Measurements from ENCODE around the gene RFX2.
"Not testable (repeated sequence)": the region's sequence is repeated elsewhere in the genome, so short reads cannot be mapped to it uniquely, and the experiment has no call there.

The RFX2 gene

GRCh38 chr19:6074709-6075403, 35.4 kb downstream of the RFX2 start:
- no peak for DNase-seq (ENCODE audit: low read depth in 2 of 2)

GRCh38 chr19:6073858-6074708, 36.2 kb downstream of the RFX2 start:
- DNase-seq (ENCODE audit: low read depth in 2 of 2), result no peak

DNA sequence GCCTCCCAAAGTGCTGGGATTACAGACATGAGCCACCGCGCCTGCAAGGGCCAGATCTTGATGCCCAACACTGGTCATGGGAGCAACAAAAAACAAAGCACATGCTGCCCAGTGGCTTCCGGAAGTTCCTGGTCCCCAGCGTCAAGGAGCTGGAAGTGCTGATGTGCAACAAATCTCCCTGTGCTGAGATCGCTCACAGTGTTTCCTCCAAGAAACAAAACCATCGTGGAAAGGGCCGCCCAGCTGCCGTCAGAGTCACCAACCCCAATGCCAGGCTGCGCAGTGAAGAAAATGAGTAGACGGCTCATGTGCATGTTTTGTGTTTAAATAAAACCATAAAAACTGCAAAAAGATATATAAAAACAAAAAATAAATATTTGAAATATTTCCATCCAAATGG, 37.1 kb downstream of the RFX2 start:
- DNase-seq (ENCODE audit: low read depth in 2 of 2), result not testable (repeated sequence)

DNA sequence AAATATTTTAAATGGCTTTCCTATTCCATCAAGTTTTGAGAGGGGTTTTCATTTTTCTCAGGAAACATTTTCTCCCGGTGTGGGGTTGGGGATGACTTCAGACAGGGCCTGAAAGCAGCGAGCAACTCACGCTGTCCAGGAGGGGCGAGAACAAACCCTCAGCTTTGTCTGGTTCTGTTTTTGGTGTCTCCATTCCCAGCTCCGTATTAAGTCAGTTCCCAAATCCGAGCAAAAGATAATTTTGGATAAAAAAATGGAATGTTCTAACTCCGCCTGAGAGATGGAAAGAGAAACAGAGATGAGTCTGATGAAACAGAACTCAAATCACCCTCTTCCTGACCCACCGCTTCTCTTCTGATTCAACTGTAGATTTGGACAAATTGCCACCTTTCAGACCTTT, 38.4 kb downstream of the RFX2 start:
- no peak for DNase-seq (ENCODE audit: low read depth in 2 of 2)

DNA sequence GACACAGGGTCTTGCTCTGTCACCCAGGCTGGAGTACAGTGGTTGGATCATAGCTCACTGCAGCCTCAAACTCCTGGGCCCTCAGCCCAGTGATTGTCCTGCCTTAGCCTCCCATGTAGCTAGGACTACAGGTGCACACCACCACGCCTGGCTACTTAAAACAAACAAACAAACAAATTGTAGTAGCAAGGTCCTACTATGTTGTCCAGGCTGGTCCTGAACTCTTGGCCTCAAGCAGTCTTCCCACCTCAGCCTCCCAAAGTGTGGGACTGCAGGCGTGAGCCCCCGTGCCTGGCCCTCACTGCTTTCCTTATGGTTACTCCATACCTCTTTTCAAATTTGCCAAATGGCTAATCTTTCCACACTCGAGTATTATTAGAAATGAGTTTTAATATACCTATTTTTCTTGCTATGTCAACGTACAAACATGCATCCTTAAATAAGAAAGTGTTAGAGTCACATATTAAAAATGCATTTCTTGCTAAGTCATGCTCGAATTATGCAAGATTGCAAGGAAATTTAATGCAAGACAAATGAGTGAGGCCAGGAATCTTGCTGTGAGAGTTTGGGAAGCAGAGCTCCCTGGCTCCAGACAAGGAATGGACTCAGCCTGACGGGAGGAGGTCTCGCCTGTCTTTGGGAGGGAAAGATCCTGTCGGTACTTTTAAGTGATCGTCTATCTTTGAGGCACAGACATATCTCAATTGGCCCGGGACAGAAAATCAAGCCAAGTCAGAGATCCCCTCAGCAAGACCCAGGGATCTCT, 39.4 kb downstream of the RFX2 start:
- DNase-seq (ENCODE audit: low read depth in 2 of 2), result peak; percentile 89 to 91

DNA sequence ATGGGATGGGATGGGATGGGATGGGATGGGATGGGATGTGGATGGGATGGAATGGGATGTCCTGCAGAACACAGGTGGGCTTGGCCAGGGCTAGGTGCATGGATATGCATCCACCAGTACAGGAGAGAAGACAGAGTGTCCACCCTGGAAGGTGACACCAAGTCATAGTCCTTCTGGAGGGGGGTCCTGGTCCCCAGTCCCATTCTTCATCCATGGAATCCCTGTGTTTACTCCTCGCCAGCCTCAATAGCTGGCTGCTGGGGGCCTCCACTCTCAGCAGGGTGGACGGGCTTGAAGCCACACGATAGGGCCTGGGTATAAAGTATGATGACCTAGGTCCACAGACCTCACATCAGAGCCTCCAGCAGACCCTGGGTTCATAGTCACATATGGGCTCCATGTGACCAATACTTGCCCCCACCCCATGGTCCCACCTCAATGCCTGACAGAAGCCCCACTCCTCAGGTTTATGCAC, 40.1 kb downstream of the RFX2 start:
- DNase-seq (ENCODE audit: low read depth in 2 of 2), result no peak

DNA sequence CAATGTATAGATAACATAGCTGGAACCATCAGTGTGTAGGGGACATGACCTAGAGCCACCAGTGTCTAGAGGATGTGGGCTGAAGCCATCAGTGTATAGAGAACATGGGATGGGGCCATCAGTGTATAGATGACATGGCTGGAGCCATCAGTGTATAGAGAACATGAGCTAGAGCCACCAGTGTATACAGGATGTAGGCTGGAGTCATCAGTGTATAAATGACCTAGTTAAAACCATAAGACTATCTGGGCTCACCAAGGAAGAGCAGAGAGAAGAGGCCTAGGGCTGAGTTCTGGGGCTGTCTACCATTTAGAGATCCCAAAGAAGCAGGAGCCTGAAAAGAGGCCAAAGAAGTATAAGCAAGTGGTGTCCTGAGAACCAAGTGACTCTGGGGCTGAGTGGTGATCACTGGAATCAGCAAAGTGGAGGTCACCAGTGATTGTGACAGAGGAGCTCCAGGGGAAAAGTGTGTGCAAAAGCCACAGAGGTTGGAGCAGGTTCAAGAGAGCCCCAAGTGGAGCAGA, 41.0 kb downstream of the RFX2 start:
- DNase-seq (ENCODE audit: low read depth in 2 of 2), result no peak

DNA sequence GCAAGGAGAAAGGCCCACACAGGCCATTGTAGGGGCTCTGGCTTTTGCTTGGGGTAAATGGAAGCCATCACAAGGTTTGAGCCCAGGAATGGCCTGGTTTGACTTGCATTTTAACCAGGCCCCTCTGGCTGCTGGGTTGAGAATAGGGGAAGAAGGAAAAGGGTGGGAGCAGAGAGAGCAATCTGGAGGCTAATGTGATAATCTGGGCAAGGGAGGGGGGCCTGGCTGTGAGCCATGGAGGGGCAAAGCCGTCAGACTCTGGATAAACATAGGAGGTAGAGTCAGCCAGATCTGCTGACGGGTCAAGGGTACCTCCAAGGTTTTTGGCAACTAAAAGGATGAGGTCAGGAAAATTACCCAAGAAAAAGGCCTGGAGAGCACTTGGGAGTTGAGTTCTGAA, 41.6 kb downstream of the RFX2 start:
- DNase-seq (ENCODE audit: low read depth in 2 of 2), result no peak

DNA sequence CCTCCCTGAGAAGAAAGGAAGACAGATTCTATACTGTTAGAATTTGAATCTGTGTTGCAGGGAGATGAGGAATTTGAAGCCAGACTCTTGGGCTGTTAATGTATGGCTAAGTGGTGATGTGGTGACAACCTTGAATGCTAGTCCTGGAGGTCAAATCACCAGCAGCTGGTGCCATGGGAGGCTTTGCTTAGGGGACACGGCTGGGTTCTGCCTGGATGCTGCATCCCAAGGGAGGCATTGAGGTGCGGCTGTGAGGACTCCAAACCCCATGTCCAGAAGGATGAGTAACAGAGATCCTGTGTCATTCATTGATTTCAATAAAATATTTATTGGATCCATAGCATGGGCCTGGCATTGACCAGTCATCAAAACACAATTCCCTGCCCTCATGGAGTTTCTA, 42.3 kb downstream of the RFX2 start:
- DNase-seq (ENCODE audit: low read depth in 2 of 2), result no peak

GRCh38 chr19:6066661-6067646, 43.3 kb downstream of the RFX2 start:
- peak; percentile 77 to 84 for DNase-seq (ENCODE audit: low read depth in 2 of 2)

- no peak for DNase-seq (ENCODE audit: low read depth in 2 of 2)
Measured at GRCh38 chr19:6065685-6066374, 44.5 kb downstream of the RFX2 start.

DNA sequence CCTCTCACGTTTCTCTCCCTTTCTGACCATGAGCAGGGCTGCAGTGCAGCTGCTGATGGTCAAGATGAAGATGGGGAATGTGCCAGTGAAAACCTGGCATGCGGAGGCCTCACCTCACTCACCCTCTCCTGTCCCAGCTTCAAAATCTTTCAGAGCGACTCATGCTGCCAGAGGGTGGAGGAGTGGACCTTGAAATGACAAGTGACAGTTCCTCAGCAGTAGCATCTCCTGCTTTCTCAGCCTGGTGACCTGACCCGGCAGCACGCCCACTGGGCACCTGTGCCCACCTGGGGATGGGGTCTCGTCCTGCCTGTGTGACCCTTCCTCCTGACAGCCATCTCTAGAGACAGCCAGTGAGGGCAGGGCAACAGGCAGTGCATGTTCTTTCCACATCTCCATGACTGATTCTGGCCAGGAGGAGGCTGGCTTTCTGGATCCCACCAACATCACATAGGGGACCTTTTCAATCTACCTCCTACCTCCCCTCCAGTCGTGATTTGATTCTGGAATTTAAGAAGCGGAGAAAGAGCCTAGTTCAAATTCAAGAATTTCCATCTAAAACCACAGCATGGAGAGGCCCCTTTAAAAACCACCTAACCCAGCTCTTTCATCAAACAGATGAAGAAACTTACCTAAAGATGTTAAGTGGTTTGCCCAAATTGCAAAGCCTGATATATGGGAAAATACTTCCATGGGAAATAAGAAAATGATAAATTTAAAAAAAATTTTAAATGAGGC, 45.8 kb downstream of the RFX2 start:
- no peak for DNase-seq (ENCODE audit: low read depth in 2 of 2)

DNA sequence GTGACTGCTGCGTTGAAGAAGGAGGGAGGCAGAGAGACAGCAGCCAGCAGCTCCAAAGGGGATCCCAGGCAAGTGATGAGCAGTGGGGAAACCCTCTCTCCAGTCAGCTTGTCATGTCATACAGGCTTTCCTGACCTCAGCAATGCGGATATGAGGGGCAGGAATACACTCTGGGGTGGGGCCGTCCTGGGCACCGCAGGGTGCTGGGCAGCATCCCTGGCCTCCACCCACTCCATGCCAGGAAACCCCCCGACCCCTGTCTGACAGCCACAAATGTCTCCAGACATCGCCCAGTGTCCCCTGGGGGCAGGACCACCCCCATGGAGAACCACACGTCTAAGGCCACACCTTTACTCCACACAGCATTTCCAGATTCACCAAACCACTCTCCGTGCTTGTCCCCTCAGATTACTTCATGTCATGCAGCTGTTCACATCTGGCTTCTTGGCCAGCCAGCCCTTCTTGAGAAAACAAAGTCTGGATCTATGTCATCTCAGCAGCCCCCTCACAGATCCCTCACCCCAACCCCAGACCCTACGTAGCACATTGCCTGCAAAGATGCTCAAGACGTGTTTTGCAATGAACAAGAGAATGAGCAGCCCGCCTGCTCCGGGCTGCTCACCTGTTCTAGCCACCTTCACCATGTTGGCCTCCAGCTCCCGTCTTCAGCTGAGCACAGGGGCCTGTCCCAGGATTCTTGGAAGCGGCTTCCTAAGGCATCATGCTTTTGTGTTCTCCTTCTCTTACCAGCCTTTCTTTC, 46.5 kb downstream of the RFX2 start:
- no peak for DNase-seq (ENCODE audit: low read depth in 2 of 2)

- DNase-seq (ENCODE audit: low read depth in 2 of 2), result no peak
Measured at GRCh38 chr19:6062961-6063575, 47.2 kb downstream of the RFX2 start.

DNA sequence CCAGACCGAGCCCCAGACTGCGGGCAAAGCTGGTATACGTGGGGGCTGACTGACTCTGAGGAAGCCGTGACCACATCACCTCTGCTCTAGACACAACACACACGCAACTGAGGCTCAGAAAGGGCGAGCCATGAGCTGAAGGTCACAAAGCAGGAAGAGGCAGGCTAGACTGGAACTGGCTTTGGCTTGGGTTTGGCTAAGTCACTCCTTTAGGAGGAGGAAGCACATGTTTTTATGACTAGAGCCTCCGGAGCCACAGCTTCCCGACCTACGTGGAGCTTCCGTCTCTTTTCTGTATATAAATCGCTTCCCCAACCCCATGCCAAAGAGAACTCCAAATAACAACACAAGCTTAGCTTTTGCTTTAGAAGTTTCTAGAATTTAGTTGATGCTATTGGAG, 48.0 kb downstream of the RFX2 start:
- no peak for DNase-seq (ENCODE audit: low read depth in 2 of 2)

- no peak for DNase-seq (ENCODE audit: low read depth in 2 of 2)
Measured at GRCh38 chr19:6061376-6062130, 48.7 kb downstream of the RFX2 start.

- DNase-seq (ENCODE audit: low read depth in 2 of 2), result no peak
Measured at GRCh38 chr19:6060600-6061375, 49.5 kb downstream of the RFX2 start.

Data from fibroblast of skin of left biceps (primary cell).